ENCODE results near the gene MMS22L. TPM values are rescaled to one million over a fixed set of nuclear protein-coding genes. Genes with fewer than 3 reads are reported as not detected.

Gene MMS22L
- total and polyA plus RNA-seq, 2 of the 13 experiments (the other 11 are each of a cell fraction or from before 2014, with no cell fraction given): 6.2 to 32.9 TPM

DNA sequence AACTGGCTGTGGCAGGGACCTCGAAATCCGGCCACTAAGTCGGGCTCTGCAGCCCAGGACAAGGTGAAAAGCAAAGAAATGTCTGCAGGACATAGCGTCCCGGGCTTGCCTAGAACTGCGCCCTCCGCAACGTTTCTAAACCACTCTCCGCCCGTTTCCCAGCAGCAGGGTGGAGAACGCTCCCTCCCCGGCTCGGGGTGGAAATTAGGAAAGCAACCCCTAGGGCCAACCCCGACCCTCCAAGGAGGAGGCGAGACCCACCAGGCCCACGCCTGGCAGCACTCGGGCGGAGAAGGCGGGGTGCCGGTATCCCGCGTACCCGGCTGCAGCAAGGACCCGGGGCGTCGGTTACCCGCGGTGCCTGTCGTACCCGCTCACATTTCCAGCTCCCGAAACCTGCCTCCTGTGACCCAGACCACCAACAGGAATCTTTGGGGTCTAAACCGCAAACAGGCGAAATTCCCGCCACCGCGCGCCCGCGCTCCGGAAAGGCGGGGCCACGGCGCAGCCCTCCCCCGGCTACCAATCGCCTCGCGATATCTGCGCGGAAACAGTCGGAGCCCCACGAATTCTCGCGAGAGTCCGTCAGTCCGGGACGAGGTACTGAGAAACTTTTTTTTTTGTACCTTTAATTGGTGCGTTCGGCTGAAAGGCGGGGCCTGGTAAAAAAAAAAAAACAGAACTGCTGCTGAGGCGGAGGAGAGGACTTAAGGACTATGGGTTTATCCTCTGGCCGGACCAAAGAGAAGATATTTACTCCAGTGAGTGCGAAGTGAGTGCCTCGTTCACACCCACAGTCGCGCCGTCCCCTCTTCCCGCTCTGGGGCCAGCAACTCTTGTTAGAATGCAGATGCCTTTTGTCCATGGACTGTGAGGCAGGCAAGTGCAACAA lies at the start of gene MMS22L (continued):
- no peak for TF ChIP-seq RNF2 (conservative IDR thresholded peaks at IDR 0.05; ENCODE audit: low read depth)
- TF ChIP-seq ZNF232 (CRISPR knock-in tag; IDR thresholded peaks at IDR 0.05; ENCODE audit: borderline replicate concordance): no peak
- TF ChIP-seq MZF1 (CRISPR knock-in tag; IDR thresholded peaks at IDR 0.05; ENCODE audit: borderline replicate concordance): no peak
- no peak for TF ChIP-seq TOE1 (CRISPR knock-in tag; IDR thresholded peaks at IDR 0.05)
- TF ChIP-seq DNMT1 (CRISPR knock-in tag; IDR thresholded peaks at IDR 0.05): no peak
- TF ChIP-seq MBNL3 (CRISPR knock-in tag; conservative IDR thresholded peaks at IDR 0.05): no peak
- TF ChIP-seq XRCC5 (optimal IDR thresholded peaks at IDR 0.05; ENCODE audit: low read length): no peak
- TF ChIP-seq ZNF484 (CRISPR knock-in tag; IDR thresholded peaks at IDR 0.05; ENCODE audit: borderline replicate concordance, low read depth): no peak
- TF ChIP-seq ZNF703 (CRISPR knock-in tag; IDR thresholded peaks at IDR 0.05; ENCODE audit: borderline replicate concordance): 0 out of 2 replicates have a peak, but pooled peaks have one; percentile 12
- peak; percentile 91; the same call in 1 of the 2 replicates for TF ChIP-seq ZNF598 (CRISPR knock-in tag; IDR thresholded peaks at IDR 0.05; ENCODE audit: borderline replicate concordance)
- TF ChIP-seq, protein P1, sequence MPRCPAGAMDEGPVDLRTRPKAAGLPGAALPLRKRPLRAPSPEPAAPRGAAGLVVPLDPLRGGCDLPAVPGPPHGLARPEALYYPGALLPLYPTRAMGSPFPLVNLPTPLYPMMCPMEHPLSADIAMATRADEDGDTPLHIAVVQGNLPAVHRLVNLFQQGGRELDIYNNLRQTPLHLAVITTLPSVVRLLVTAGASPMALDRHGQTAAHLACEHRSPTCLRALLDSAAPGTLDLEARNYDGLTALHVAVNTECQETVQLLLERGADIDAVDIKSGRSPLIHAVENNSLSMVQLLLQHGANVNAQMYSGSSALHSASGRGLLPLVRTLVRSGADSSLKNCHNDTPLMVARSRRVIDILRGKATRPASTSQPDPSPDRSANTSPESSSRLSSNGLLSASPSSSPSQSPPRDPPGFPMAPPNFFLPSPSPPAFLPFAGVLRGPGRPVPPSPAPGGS (CRISPR knock-in tag; IDR thresholded peaks at IDR 0.05): peak; percentile 67; the same call in 1 of the 2 replicates
- TF ChIP-seq PHF21A (CRISPR knock-in tag; IDR thresholded peaks at IDR 0.05): peak; percentile 74
- TF ChIP-seq, protein P2, sequence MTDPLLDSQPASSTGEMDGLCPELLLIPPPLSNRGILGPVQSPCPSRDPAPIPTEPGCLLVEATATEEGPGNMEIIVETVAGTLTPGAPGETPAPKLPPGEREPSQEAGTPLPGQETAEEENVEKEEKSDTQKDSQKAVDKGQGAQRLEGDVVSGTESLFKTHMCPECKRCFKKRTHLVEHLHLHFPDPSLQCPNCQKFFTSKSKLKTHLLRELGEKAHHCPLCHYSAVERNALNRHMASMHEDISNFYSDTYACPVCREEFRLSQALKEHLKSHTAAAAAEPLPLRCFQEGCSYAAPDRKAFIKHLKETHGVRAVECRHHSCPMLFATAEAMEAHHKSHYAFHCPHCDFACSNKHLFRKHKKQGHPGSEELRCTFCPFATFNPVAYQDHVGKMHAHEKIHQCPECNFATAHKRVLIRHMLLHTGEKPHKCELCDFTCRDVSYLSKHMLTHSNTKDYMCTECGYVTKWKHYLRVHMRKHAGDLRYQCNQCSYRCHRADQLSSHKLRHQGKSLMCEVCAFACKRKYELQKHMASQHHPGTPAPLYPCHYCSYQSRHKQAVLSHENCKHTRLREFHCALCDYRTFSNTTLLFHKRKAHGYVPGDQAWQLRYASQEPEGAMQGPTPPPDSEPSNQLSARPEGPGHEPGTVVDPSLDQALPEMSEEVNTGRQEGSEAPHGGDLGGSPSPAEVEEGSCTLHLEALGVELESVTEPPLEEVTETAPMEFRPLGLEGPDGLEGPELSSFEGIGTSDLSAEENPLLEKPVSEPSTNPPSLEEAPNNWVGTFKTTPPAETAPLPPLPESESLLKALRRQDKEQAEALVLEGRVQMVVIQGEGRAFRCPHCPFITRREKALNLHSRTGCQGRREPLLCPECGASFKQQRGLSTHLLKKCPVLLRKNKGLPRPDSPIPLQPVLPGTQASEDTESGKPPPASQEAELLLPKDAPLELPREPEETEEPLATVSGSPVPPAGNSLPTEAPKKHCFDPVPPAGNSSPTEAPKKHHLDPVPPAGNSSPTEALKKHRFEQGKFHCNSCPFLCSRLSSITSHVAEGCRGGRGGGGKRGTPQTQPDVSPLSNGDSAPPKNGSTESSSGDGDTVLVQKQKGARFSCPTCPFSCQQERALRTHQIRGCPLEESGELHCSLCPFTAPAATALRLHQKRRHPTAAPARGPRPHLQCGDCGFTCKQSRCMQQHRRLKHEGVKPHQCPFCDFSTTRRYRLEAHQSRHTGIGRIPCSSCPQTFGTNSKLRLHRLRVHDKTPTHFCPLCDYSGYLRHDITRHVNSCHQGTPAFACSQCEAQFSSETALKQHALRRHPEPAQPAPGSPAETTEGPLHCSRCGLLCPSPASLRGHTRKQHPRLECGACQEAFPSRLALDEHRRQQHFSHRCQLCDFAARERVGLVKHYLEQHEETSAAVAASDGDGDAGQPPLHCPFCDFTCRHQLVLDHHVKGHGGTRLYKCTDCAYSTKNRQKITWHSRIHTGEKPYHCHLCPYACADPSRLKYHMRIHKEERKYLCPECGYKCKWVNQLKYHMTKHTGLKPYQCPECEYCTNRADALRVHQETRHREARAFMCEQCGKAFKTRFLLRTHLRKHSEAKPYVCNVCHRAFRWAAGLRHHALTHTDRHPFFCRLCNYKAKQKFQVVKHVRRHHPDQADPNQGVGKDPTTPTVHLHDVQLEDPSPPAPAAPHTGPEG (CRISPR knock-in tag; IDR thresholded peaks at IDR 0.05): no peak
- TF ChIP-seq DPF2 (CRISPR knock-in tag; IDR thresholded peaks at IDR 0.05; ENCODE audit: borderline replicate concordance, low read depth): no peak
- no peak for TF ChIP-seq PAX8 (CRISPR knock-in tag; IDR thresholded peaks at IDR 0.05; ENCODE audit: borderline replicate concordance)
- TF ChIP-seq FOXA1 (IDR thresholded peaks at IDR 0.05): no peak
- no peak; the same call in 1 of the 2 replicates for TF ChIP-seq FOXA1 (CRISPR knock-in tag; IDR thresholded peaks at IDR 0.05)
- TF ChIP-seq ZNF720 (CRISPR knock-in tag; IDR thresholded peaks at IDR 0.05): no peak
- no peak for TF ChIP-seq ZBTB21 (CRISPR knock-in tag; IDR thresholded peaks at IDR 0.05)
- TF ChIP-seq SAFB2 (CRISPR knock-in tag; IDR thresholded peaks at IDR 0.05; ENCODE audit: borderline replicate concordance, low read depth): no peak; the same call in 1 of the 2 replicates
- TF ChIP-seq, protein P3, sequence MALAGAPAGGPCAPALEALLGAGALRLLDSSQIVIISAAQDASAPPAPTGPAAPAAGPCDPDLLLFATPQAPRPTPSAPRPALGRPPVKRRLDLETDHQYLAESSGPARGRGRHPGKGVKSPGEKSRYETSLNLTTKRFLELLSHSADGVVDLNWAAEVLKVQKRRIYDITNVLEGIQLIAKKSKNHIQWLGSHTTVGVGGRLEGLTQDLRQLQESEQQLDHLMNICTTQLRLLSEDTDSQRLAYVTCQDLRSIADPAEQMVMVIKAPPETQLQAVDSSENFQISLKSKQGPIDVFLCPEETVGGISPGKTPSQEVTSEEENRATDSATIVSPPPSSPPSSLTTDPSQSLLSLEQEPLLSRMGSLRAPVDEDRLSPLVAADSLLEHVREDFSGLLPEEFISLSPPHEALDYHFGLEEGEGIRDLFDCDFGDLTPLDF (CRISPR knock-in tag; IDR thresholded peaks at IDR 0.05): peak; percentile 98

Data from HepG2 (cell line).